SKM-1 (cell line): Measurements from ENCODE around the gene CMC2.

Source experiments
- DNase-seq: peaks from one replicate; lab custom pipeline; 2025; ENCODE audit not compliant: unreplicated experiment; lab: John Stamatoyannopoulos, UW

CMC2 gene

GRCh38 chr16:80981103-80981502 lies 25.6 kb downstream of the CMC2 start:
- DNase-seq = no peak

GRCh38 chr16:80976946-80977345 lies 29.7 kb downstream of the CMC2 start:
- no peak for DNase-seq

- DNase-seq = no peak
These were observed 31.9 kb downstream of the CMC2 start for GRCh38 chr16:80974649-80975376.

- no peak for DNase-seq
These were observed 32.7 kb downstream of the CMC2 start for GRCh38 chr16:80973991-80974390.

- DNase-seq = no peak
These were observed 34.1 kb downstream of the CMC2 start for GRCh38 chr16:80972611-80973010.

GRCh38 chr16:80971819-80972218 lies 34.9 kb downstream of the CMC2 start:
- DNase-seq = no peak

- DNase-seq = no peak
These were observed 37.6 kb downstream of the CMC2 start for GRCh38 chr16:80969114-80969484.

GRCh38 chr16:80968386-80969113 lies 38.1 kb downstream of the CMC2 start:
- no peak for DNase-seq

- no peak for DNase-seq
These were observed 40.1 kb downstream of the CMC2 start for GRCh38 chr16:80966617-80967016.

- no peak for DNase-seq
These were observed 42.3 kb downstream of the CMC2 start for GRCh38 chr16:80964351-80964750.

GRCh38 chr16:80962879-80963278 lies 43.8 kb downstream of the CMC2 start:
- no peak for DNase-seq

- no peak for DNase-seq
These were observed 48.4 kb downstream of the CMC2 start for GRCh38 chr16:80958284-80958683.

- no peak for DNase-seq
These were observed 51.7 kb downstream of the CMC2 start for GRCh38 chr16:80954985-80955384.

GRCh38 chr16:80948886-80949493 lies 57.7 kb downstream of the CMC2 start:
- no peak for DNase-seq

GRCh38 chr16:80947708-80948625 lies 58.7 kb downstream of the CMC2 start:
- no peak for DNase-seq

- DNase-seq = no peak
These were observed 59.4 kb downstream of the CMC2 start for GRCh38 chr16:80947239-80947638.

- no peak for DNase-seq
These were observed 60.2 kb downstream of the CMC2 start for GRCh38 chr16:80946481-80946880.

- no peak for DNase-seq
These were observed 66.4 kb downstream of the CMC2 start for GRCh38 chr16:80940069-80940856.

- DNase-seq = no peak
These were observed 67.8 kb downstream of the CMC2 start for GRCh38 chr16:80938879-80939260.
